CD4-positive, alpha-beta T cell treated with Interleukin-17A for 4 hours (primary cell): ENCODE measurements around the gene FAM167B.
"Not testable (repeated sequence)": the region's sequence is repeated elsewhere in the genome, so short reads cannot be mapped to it uniquely, and the experiment has no call there.

Experiments
- DNase-seq: peaks from one replicate; pipeline ENCODE4 v3.0.0-alpha.2; 2020; ENCODE audit warnings: mixed read lengths

The FAM167B gene

GRCh38 chr1:32224285-32224684 is 22.7 kb upstream of the FAM167B start:
- no peak for DNase-seq

- no peak for DNase-seq
Measured at GRCh38 chr1:32228771-32229170, 18.3 kb upstream of the FAM167B start.

- no peak for DNase-seq
Measured at GRCh38 chr1:32231843-32232432, 15.1 kb upstream of the FAM167B start.

- no peak for DNase-seq
Measured at GRCh38 chr1:32232558-32233304, 14.3 kb upstream of the FAM167B start.

GRCh38 chr1:32234792-32235191 is 12.2 kb upstream of the FAM167B start:
- DNase-seq, result no peak

GRCh38 chr1:32239337-32239736 is 7.7 kb upstream of the FAM167B start:
- no peak for DNase-seq

GRCh38 chr1:32239790-32240139 is 7.3 kb upstream of the FAM167B start:
- DNase-seq, result no peak

GRCh38 chr1:32240140-32240951 is 6.7 kb upstream of the FAM167B start:
- peak; percentile 81 for DNase-seq

GRCh38 chr1:32241001-32241763 is 5.8 kb upstream of the FAM167B start:
- peak; percentile 64 for DNase-seq

GRCh38 chr1:32242341-32242851 is 4.6 kb upstream of the FAM167B start:
- no peak for DNase-seq

- no peak for DNase-seq
Measured at GRCh38 chr1:32247452-32247851, 430 bp downstream of the FAM167B start.

- peak; percentile 83 for DNase-seq
Measured at GRCh38 chr1:32247983-32248889, 1.2 kb downstream of the FAM167B start.

GRCh38 chr1:32249831-32250525 is 3.0 kb downstream of the FAM167B start:
- DNase-seq, result peak; percentile 89

GRCh38 chr1:32250893-32251716 is 4.1 kb downstream of the FAM167B start, which contains the start of gene LCK:
Gene LCK, plus strand, starts transcription at chr1:32251265. Its CDS starts 23,065 bp downstream, at chr1:32274330.
- peak; percentile 82 for DNase-seq

GRCh38 chr1:32255072-32256071 is 8.3 kb downstream of the FAM167B start:
- DNase-seq, result peak; percentile 37

GRCh38 chr1:32256473-32257226 is 9.6 kb downstream of the FAM167B start:
- no peak for DNase-seq

- no peak for DNase-seq
Measured at GRCh38 chr1:32257227-32257508, 10.1 kb downstream of the FAM167B start.

- not testable (repeated sequence) for DNase-seq
Measured at GRCh38 chr1:32263236-32263593, 16.2 kb downstream of the FAM167B start.
